Stimulated activated CD4-positive, alpha-beta T cell treated with anti-CD3 and anti-CD28 coated beads, Interleukin-12 subunit alpha, Interleukin-12 subunit beta, amount 100 ng/mL, for 48 hours (primary cell): ENCODE results near the gene THEM5.
"Not testable (repeated sequence)": the region's sequence is repeated elsewhere in the genome, so short reads cannot be mapped to it uniquely, and the experiment has no call there.

Experiments
- DNase-seq, 3 donors: peaks; one replicate each; pipeline ENCODE4 v3.0.0-alpha.2; 2020; ENCODE audit warnings: low read depth in 2 of 3, low spot score in 1 of 3

THEM5 gene

GRCh38 chr1:151867765-151868411, 14.4 kb upstream of the THEM5 start:
- DNase-seq = no peak

GRCh38 chr1:151867321-151867720, 13.8 kb upstream of the THEM5 start:
- DNase-seq = no peak

GRCh38 chr1:151864411-151864810, 10.9 kb upstream of the THEM5 start:
- DNase-seq = no peak

- no peak for DNase-seq
These were observed 9.1 kb upstream of the THEM5 start for GRCh38 chr1:151862604-151863003.

GRCh38 chr1:151860504-151861187, 7.1 kb upstream of the THEM5 start:
- DNase-seq = no peak

- no peak for DNase-seq
These were observed 6.4 kb upstream of the THEM5 start for GRCh38 chr1:151859891-151860293.

- DNase-seq = no peak
These were observed 5.6 kb upstream of the THEM5 start for GRCh38 chr1:151858886-151859665.

- DNase-seq = no peak
These were observed 4.7 kb upstream of the THEM5 start for GRCh38 chr1:151858030-151858746.

GRCh38 chr1:151855933-151856332, 2.4 kb upstream of the THEM5 start:
- no peak for DNase-seq

- not testable (repeated sequence) for DNase-seq
These were observed 2.0 kb upstream of the THEM5 start for GRCh38 chr1:151855516-151855915.

- DNase-seq = no peak
These were observed 1.1 kb upstream of the THEM5 start for GRCh38 chr1:151854658-151855057.

- DNase-seq = no peak
These were observed 779 bp downstream of the THEM5 start for GRCh38 chr1:151852733-151853132.

- no peak for DNase-seq
These were observed 1.6 kb downstream of the THEM5 start for GRCh38 chr1:151851886-151852285.

- no peak for DNase-seq
These were observed 3.6 kb downstream of the THEM5 start for GRCh38 chr1:151849871-151850270.

- no peak for DNase-seq
These were observed 4.4 kb downstream of the THEM5 start for GRCh38 chr1:151849126-151849525.

- no peak for DNase-seq
These were observed 5.5 kb downstream of the THEM5 start for GRCh38 chr1:151847867-151848596.

GRCh38 chr1:151846686-151847237, 6.8 kb downstream of the THEM5 start:
- no peak for DNase-seq

GRCh38 chr1:151846062-151846568, 7.4 kb downstream of the THEM5 start:
- DNase-seq = no peak

GRCh38 chr1:151843398-151843797, 10.1 kb downstream of the THEM5 start:
- DNase-seq = no peak

- no peak for DNase-seq
These were observed 12.4 kb downstream of the THEM5 start for GRCh38 chr1:151841141-151841540.
